ENCODE measurements around the gene TMEM63A.
"Not testable (repeated sequence)": the region's sequence is repeated elsewhere in the genome, so short reads cannot be mapped to it uniquely, and the experiment has no call there.

Gene TMEM63A

GRCh38 chr1:225806249-225806648 is 75.9 kb downstream of the TMEM63A start:
- TF ChIP-seq CTCF (IDR thresholded peaks at IDR 0.05; ENCODE audit: low read depth, low read length), result no peak
- no peak for DNase-seq (ENCODE audit: low read depth, low spot score)

GRCh38 chr1:225801146-225801545 is 81.0 kb downstream of the TMEM63A start:
- in situ Hi-C loops (cut with HindIII; ENCODE audit: low sequenced_read_pairs); DNase-seq (ENCODE audit: low read depth, low spot score); H3K4me3 ChIP-seq (ENCODE audit: low read depth, low read length): not testable (repeated sequence)

More at GRCh38 chr1:225806249-225806648, 75.9 kb downstream of the TMEM63A start:
- H3K4me3 ChIP-seq (ENCODE audit: low read depth, low read length), result no peak overlapping the region
- in situ Hi-C loops (cut with HindIII; ENCODE audit: low sequenced_read_pairs), result no loop called here

GRCh38 chr1:225796097-225796496 is 86.1 kb downstream of the TMEM63A start:
- in situ Hi-C loops (cut with HindIII; ENCODE audit: low sequenced_read_pairs); H3K4me3 ChIP-seq (ENCODE audit: low read depth, low read length): not testable (repeated sequence)

More at GRCh38 chr1:225796097-225796496, 86.1 kb downstream of the TMEM63A start:
- DNase-seq (ENCODE audit: low read depth, low spot score), result not testable (repeated sequence)

Data from astrocyte of the spinal cord (primary cell).